Measurements from ENCODE around the gene ELL3.
"Not testable (repeated sequence)": the region's sequence is repeated elsewhere in the genome, so short reads cannot be mapped to it uniquely, and the experiment has no call there.

- TF ChIP-seq EP300, POLR2A (IDR thresholded peaks at IDR 0.05): not testable (repeated sequence)
Observed at GRCh38 chr15:43746903-43747309, 29.9 kb downstream of the ELL3 start.

Measured in tibial nerve (tissue), 3 donors.